GM12891 (cell line): ENCODE data around the gene JOSD1.
A peak's percentile ranks its signal among the peaks of the same experiment; 100 is the strongest.

Experiments used
- PAX5 ChIP-seq: IDR thresholded peaks from 2 replicates; pipeline ENCODE4 v1.6.1; 2011; ENCODE audit warnings: low read length, moderate library complexity, mild to moderate bottlenecking; ENCODE audit not compliant: insufficient read depth, severe bottlenecking
- POLR2A ChIP-seq: IDR thresholded peaks from 2 replicates; pipeline ENCODE4 v1.6.1; 2011; ENCODE audit warnings: low read depth, low read length, control low read depth
- POLR2AphosphoS5 ChIP-seq: IDR thresholded peaks from 2 replicates; pipeline ENCODE4 v1.6.1; 2011; ENCODE audit warnings: low read depth, low read length, control low read depth
- POU2F2 ChIP-seq: IDR thresholded peaks from 2 replicates; pipeline ENCODE4 v1.6.1; 2011; ENCODE audit warnings: low read depth, mild to moderate bottlenecking, control low read depth, low read length, moderate library complexity
- SPI1 ChIP-seq: IDR thresholded peaks from 2 replicates; pipeline ENCODE4 v1.6.1; 2011; ENCODE audit warnings: low read depth, low read length, control low read depth
- TAF1 ChIP-seq: IDR thresholded peaks from 2 replicates; pipeline ENCODE4 v1.6.1; 2011; ENCODE audit warnings: low read depth, low read length, control low read depth

- TF ChIP-seq POLR2AphosphoS5 (peak; percentile 63), POLR2A (peak; percentile 82), TAF1 (peak; percentile 93), SPI1 (no peak), PAX5 (peak; percentile 79), POU2F2 (peak; percentile 97)
Measured at GRCh38 chr22:38705235-38706100, 4.7 kb upstream of the JOSD1 start, which contains the start of gene GTPBP1.
